IMR-90 (cell line): ENCODE results near the gene PDXK. TPM values are rescaled to one million over a fixed set of nuclear protein-coding genes. Genes with fewer than 3 reads are reported as not detected.

ENCODE experiments used
- ATAC-seq: fragments of 200-7000 bp; cut with Tn5 transposase; 2 replicates; pipeline ENCODE4 v1.9.1; 2020; ENCODE audit warnings: low read depth, mild to moderate bottlenecking, moderate library complexity
- BruUV-seq: library from RNA; stranded (reverse); fragments of 400-500 nt; replicated peaks from 2 replicates; lab custom pipeline; 2021; lab: Mats Ljungman, UMichigan
- CTCF ChIA-PET: fragments of 300-600 bp; formaldehyde crosslinking; extraction: SDS; loops from one replicate; lab custom pipeline; 2021; ENCODE audit warnings: antibody characterized with exemption; lab: Yijun Ruan, JAX
- POLR2A ChIA-PET: fragments of 300-600 bp; sonication (Branson Sonifier 250); formaldehyde crosslinking; loops from one replicate; lab custom pipeline; 2022; ENCODE audit warnings: antibody characterized with exemption; ENCODE audit not compliant: unreplicated experiment; lab: Charles Lee
- DNase-seq: peaks from one replicate; pipeline ENCODE4 v3.0.0; 2013
- H2AFZ ChIP-seq: replicated peaks from 2 replicates; pipeline ENCODE3; 2013; ENCODE audit warnings: low read length, mild to moderate bottlenecking; ENCODE audit not compliant: poor library complexity
- H2AK5ac ChIP-seq: 2 replicates; pipeline ENCODE4 v1.6.1; 2013; ENCODE audit warnings: low read depth, low read length, inconsistent platforms
- H2AK9ac ChIP-seq: replicated peaks from 2 replicates; pipeline ENCODE3; 2013; ENCODE audit warnings: mild to moderate bottlenecking, low read depth, low read length, moderate library complexity; ENCODE audit not compliant: poor library complexity
- H2BK120ac ChIP-seq: 2 replicates; pipeline ENCODE4 v1.6.1; 2013; ENCODE audit warnings: low read depth, low read length, inconsistent platforms
- H2BK15ac ChIP-seq: 3 replicates; pipeline ENCODE4 v1.6.1; 2013; ENCODE audit warnings: low read depth, low read length, inconsistent platforms
- H2BK20ac ChIP-seq: 2 replicates; pipeline ENCODE4 v1.6.1; 2013; ENCODE audit warnings: low read depth, mild to moderate bottlenecking, inconsistent platforms, low read length, moderate library complexity
- H2BK5ac ChIP-seq: 2 replicates; pipeline ENCODE4 v1.6.1; 2013; ENCODE audit warnings: mild to moderate bottlenecking, low read depth, low read length, inconsistent platforms; ENCODE audit not compliant: poor library complexity, severe bottlenecking
- H3K14ac ChIP-seq: replicated peaks from 2 replicates; pipeline ENCODE4 v1.6.1; 2013; ENCODE audit warnings: low read depth, low read length, inconsistent platforms
- H3K18ac ChIP-seq: 2 replicates; pipeline ENCODE4 v1.6.1; 2013; ENCODE audit warnings: low read depth, low read length, control low read depth
- H3K23ac ChIP-seq: 2 replicates; pipeline ENCODE4 v1.6.1; 2013; ENCODE audit warnings: low read depth, low read length, inconsistent platforms
- H3K27ac ChIP-seq: 2 replicates; pipeline ENCODE4 v1.5.1; 2013; ENCODE audit warnings: mild to moderate bottlenecking, control low read depth, low read length; ENCODE audit not compliant: insufficient read depth
- H3K27me3 ChIP-seq: 2 replicates; pipeline ENCODE4 v1.6.1; 2013; ENCODE audit warnings: low read length; ENCODE audit not compliant: control insufficient read depth, insufficient read depth
- H3K36me3 ChIP-seq: 2 replicates; pipeline ENCODE4 v1.6.1; 2013; ENCODE audit warnings: low read length, mixed read lengths; ENCODE audit not compliant: control insufficient read depth, insufficient read depth
- H3K4ac ChIP-seq: 2 replicates; pipeline ENCODE4 v1.6.1; 2013; ENCODE audit warnings: low read depth, low read length, inconsistent platforms
- H3K4me1 ChIP-seq: 2 replicates; pipeline ENCODE4 v1.6.1; 2013; ENCODE audit warnings: low read length, mixed read lengths; ENCODE audit not compliant: control insufficient read depth, insufficient read depth
- H3K4me2 ChIP-seq: 2 replicates; pipeline ENCODE4 v1.6.1; 2013; ENCODE audit warnings: low read depth, mild to moderate bottlenecking, control low read depth, low read length, moderate library complexity
- H3K4me3 ChIP-seq: 2 replicates; pipeline ENCODE4 v1.5.1; 2013; ENCODE audit warnings: low read depth, mild to moderate bottlenecking, control low read depth, low read length, moderate library complexity; ENCODE audit not compliant: insufficient read depth
- H3K56ac ChIP-seq: 2 replicates; pipeline ENCODE4 v1.6.1; 2013; ENCODE audit warnings: low read length, inconsistent platforms; ENCODE audit not compliant: insufficient read depth; ENCODE audit errors: extremely low read depth
- H3K79me1 ChIP-seq, 2 experiments: 2 replicates each; pipeline ENCODE4 v1.6.1; 2013; ENCODE audit warnings: low read length in 2 of 2, inconsistent platforms in 1 of 2, low read depth in 1 of 2
- H3K9ac ChIP-seq: 2 replicates; pipeline ENCODE4 v1.6.1; 2013; ENCODE audit warnings: low read depth, low read length, control low read depth
- H3K9me1 ChIP-seq: 2 replicates; pipeline ENCODE4 v1.6.1; 2013; ENCODE audit warnings: low read length, inconsistent platforms; ENCODE audit not compliant: insufficient read depth
- H3K9me3 ChIP-seq: 2 replicates; pipeline ENCODE4 v1.6.1; 2013; ENCODE audit warnings: low read length; ENCODE audit not compliant: control insufficient read depth, insufficient read depth
- H4K20me1 ChIP-seq: 2 replicates; pipeline ENCODE4 v1.6.1; 2013; ENCODE audit warnings: low read length, inconsistent platforms; ENCODE audit not compliant: insufficient read depth
- H4K5ac ChIP-seq: 2 replicates; pipeline ENCODE4 v1.6.1; 2013; ENCODE audit warnings: mild to moderate bottlenecking, low read depth, low read length, control low read depth
- H4K8ac ChIP-seq, 2 experiments: 2 replicates each; pipeline ENCODE4 v1.6.1; 2013; ENCODE audit warnings: low read depth in 2 of 2, low read length in 2 of 2, control low read depth in 1 of 2, inconsistent platforms in 1 of 2
- H4K91ac ChIP-seq: 2 replicates; pipeline ENCODE4 v1.6.1; 2013; ENCODE audit warnings: low read depth, low read length, inconsistent platforms; ENCODE audit not compliant: insufficient read depth
- BHLHE40 ChIP-seq: fragments of 150-350 bp; IDR thresholded peaks from 2 replicates; pipeline ENCODE4 v1.6.1; 2016; ENCODE audit warnings: mild to moderate bottlenecking, low read depth, low read length
- CEBPB ChIP-seq: IDR thresholded peaks from 2 replicates; pipeline ENCODE4 v1.6.1; 2012; ENCODE audit warnings: low read depth, low read length, improper control_type of control experiment
- CHD1 ChIP-seq: IDR thresholded peaks from 2 replicates; pipeline ENCODE4 v1.6.1; 2012; ENCODE audit warnings: low read depth, low read length, improper control_type of control experiment
- FOS ChIP-seq: fragments of 150-350 bp; IDR thresholded peaks from 2 replicates; pipeline ENCODE4 v1.6.1; 2016; ENCODE audit warnings: low read depth, low read length
- MAFK ChIP-seq: IDR thresholded peaks from 2 replicates; pipeline ENCODE4 v1.6.1; 2012; ENCODE audit warnings: low read depth, low read length, improper control_type of control experiment
- MAZ ChIP-seq: IDR thresholded peaks from 2 replicates; pipeline ENCODE4 v1.6.1; 2012; ENCODE audit warnings: low read depth, mild to moderate bottlenecking, low read length, improper control_type of control experiment, moderate library complexity, borderline replicate concordance
- MXI1 ChIP-seq: IDR thresholded peaks from 2 replicates; pipeline ENCODE4 v1.6.1; 2012; ENCODE audit warnings: low read depth, mild to moderate bottlenecking, low read length, moderate library complexity, borderline replicate concordance
- NFE2L2 ChIP-seq: fragments of 150-350 bp; IDR thresholded peaks from 2 replicates; pipeline ENCODE4 v1.6.1; 2016; ENCODE audit warnings: low read depth, mild to moderate bottlenecking, low read length
- POLR2A ChIP-seq: IDR thresholded peaks from 2 replicates; pipeline ENCODE4 v1.6.1; 2012; ENCODE audit warnings: mild to moderate bottlenecking, low read depth, low read length
- RAD21 ChIP-seq: IDR thresholded peaks from 2 replicates; pipeline ENCODE4 v1.6.1; 2012; ENCODE audit warnings: low read length, improper control_type of control experiment
- RCOR1 ChIP-seq: IDR thresholded peaks from 2 replicates; pipeline ENCODE4 v1.6.1; 2012; ENCODE audit warnings: mild to moderate bottlenecking, low read length, improper control_type of control experiment; ENCODE audit not compliant: insufficient replicate concordance
- RFX5 ChIP-seq: IDR thresholded peaks from 2 replicates; pipeline ENCODE4 v1.8.0; 2012; ENCODE audit warnings: low read depth, mild to moderate bottlenecking, low read length, moderate library complexity
- SMC3 ChIP-seq: fragments of 150-350 bp; IDR thresholded peaks from 2 replicates; pipeline ENCODE4 v1.6.1; 2016; ENCODE audit warnings: low read depth, mild to moderate bottlenecking, antibody characterized with exemption, low read length, moderate library complexity
- WGBS, 2 experiments: methylation state at CpG; one replicate each; pipeline versions ENCODE4 v1.1.5 to v1.1.7; 2013; ENCODE audit warnings: missing lambda C conversion rate in 2 of 2; ENCODE audit not compliant: insufficient read length in 1 of 2; ENCODE audit errors: extremely low coverage in 2 of 2; 5-methylcytosine and 5-hydroxymethylcytosine counted together
- dilution Hi-C: fragments of 300-500 bp; cut with HindIII; formaldehyde crosslinking; loops from one replicate; pipeline ENCODE4 v1.14.3; 2018; ENCODE audit warnings: low sequenced_read_pairs; ENCODE audit not compliant: unreplicated experiment
- in situ Hi-C: fragments of 300-500 bp; cut with MboI; formaldehyde crosslinking; loops from 3 replicates; pipeline ENCODE4 v1.14.3; 2019; ENCODE audit warnings: low sequenced_read_pairs, inconsistent platforms, mixed read lengths
- intact Hi-C: fragments of 100-400 bp; cut with micrococcal nuclease; formaldehyde crosslinking; loops from 2 replicates; pipeline ENCODE4 v1.10.0; 2022
- polyA plus RNA-seq, 3 experiments: library from polyadenylated mRNA; depleted of rRNA; stranded (reverse); fragments of >200 nt; gene quantifications; 2 replicates each; pipeline ENCODE4 v1.2.3, GENCODE V29; 2012; ENCODE audit warnings: low replicate concordance in 1 of 3
- total RNA-seq: library from RNA; depleted of rRNA; stranded (reverse); fragments of >200 nt; gene quantifications from 2 replicates; pipeline ENCODE4 v1.2.3, GENCODE V29; 2012
- TF ChIP-seq, protein P1 (sequence below): fragments of 150-350 bp; IDR thresholded peaks from 2 replicates; pipeline ENCODE4 v1.6.1; 2017; ENCODE audit warnings: mild to moderate bottlenecking, antibody characterized with exemption, low read length, low read depth
- TF ChIP-seq, protein P2 (sequence below): conservative IDR thresholded peaks from 2 replicates; pipeline ENCODE4 v1.5.1; 2012; ENCODE audit warnings: mild to moderate bottlenecking, low read depth, low read length, improper control_type of control experiment
- TF ChIP-seq, protein P3 (sequence below): fragments of 150-350 bp; IDR thresholded peaks from 2 replicates; pipeline ENCODE4 v1.6.1; 2016; ENCODE audit warnings: low read depth, mild to moderate bottlenecking, low read length, moderate library complexity, borderline replicate concordance

Gene PDXK
- total and polyA plus RNA-seq, 2 of the 4 experiments (the other 2 are of a cell fraction): 155 to 312 TPM

DNA sequence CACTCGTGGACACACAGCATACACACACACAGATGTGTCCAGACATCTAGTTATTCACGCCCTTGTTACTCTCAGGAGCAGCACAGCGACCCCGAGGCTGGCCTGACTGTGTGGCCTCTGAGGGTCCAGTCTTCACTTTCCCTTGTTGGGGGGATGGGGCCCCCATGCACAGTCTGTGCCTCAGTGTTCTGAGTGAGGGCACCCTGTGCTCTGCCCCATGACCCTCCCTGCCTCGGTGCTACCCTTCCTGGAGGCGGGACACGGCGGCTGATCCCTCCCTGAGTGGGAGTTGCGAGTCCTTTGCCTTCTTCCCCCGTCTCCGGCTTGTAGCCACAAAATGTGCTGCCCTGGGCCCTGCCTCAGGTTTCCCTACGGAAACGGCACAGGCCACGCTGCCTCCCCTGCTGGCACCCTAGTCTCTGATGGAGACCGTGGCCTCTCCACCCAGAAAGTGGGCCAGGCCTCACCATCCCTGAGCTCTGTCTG lies 48.6 kb downstream of the PDXK start:
- H3K18ac ChIP-seq: peak overlapping the region; percentile 75; the same call in 1 of the 2 replicates
- TF ChIP-seq SMC3 (no peak), MXI1 (no peak), RAD21 (no peak), BHLHE40 (no peak), RCOR1 (no peak), NFE2L2 (no peak), MAZ (no peak), RFX5 (no peak), POLR2A (no peak), MAFK (no peak), CEBPB (no peak), CHD1 (no peak), FOS (no peak)
- TF ChIP-seq, protein P1, sequence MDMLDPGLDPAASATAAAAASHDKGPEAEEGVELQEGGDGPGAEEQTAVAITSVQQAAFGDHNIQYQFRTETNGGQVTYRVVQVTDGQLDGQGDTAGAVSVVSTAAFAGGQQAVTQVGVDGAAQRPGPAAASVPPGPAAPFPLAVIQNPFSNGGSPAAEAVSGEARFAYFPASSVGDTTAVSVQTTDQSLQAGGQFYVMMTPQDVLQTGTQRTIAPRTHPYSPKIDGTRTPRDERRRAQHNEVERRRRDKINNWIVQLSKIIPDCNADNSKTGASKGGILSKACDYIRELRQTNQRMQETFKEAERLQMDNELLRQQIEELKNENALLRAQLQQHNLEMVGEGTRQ: no peak
- TF ChIP-seq, protein P2, sequence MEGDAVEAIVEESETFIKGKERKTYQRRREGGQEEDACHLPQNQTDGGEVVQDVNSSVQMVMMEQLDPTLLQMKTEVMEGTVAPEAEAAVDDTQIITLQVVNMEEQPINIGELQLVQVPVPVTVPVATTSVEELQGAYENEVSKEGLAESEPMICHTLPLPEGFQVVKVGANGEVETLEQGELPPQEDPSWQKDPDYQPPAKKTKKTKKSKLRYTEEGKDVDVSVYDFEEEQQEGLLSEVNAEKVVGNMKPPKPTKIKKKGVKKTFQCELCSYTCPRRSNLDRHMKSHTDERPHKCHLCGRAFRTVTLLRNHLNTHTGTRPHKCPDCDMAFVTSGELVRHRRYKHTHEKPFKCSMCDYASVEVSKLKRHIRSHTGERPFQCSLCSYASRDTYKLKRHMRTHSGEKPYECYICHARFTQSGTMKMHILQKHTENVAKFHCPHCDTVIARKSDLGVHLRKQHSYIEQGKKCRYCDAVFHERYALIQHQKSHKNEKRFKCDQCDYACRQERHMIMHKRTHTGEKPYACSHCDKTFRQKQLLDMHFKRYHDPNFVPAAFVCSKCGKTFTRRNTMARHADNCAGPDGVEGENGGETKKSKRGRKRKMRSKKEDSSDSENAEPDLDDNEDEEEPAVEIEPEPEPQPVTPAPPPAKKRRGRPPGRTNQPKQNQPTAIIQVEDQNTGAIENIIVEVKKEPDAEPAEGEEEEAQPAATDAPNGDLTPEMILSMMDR: no peak
- TF ChIP-seq, protein P3, sequence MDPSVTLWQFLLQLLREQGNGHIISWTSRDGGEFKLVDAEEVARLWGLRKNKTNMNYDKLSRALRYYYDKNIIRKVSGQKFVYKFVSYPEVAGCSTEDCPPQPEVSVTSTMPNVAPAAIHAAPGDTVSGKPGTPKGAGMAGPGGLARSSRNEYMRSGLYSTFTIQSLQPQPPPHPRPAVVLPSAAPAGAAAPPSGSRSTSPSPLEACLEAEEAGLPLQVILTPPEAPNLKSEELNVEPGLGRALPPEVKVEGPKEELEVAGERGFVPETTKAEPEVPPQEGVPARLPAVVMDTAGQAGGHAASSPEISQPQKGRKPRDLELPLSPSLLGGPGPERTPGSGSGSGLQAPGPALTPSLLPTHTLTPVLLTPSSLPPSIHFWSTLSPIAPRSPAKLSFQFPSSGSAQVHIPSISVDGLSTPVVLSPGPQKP: no peak
- DNase-seq: no peak
- H2BK120ac ChIP-seq: peak overlapping the region; percentile 59
- H2BK20ac ChIP-seq: peak overlapping the region; percentile 40; the same call in 1 of the 2 replicates
- peak overlapping the region; percentile 91 for H4K5ac ChIP-seq
- dilution Hi-C loops: no loop called here
- BruUV-seq: no TSS peak
- ATAC-seq: no peak
- H3K27me3 ChIP-seq: no peaks in the 10 kb centered on the region
- no peaks in the 10 kb centered on the region; a peak in 1 of 4 replicates for H3K79me1 ChIP-seq
- H4K20me1 ChIP-seq: no peaks in the 10 kb centered on the region
- no peak overlapping the region for H3K4me3 ChIP-seq
- H3K9ac ChIP-seq: peak overlapping the region; percentile 22; the same call in 1 of the 2 replicates
- peak overlapping the region; percentile 98 for H2AK9ac ChIP-seq
- H3K9me1 ChIP-seq: peaks cover 9% of the 10 kb centered on the region
- peak overlapping the region; percentile 68 for H2BK5ac ChIP-seq
- H3K9me3 ChIP-seq: peaks cover 3% of the 10 kb centered on the region; the same call in 1 of the 2 replicates
- H3K27ac ChIP-seq: peak overlapping the region; percentile 19; the same call in 1 of the 2 replicates
- in situ Hi-C loops: no loop called here
- intact Hi-C loops: no loop called here
- H2AFZ ChIP-seq: peak overlapping the region; percentile 76
- peaks cover 14% of the 10 kb centered on the region for H3K4me1 ChIP-seq
- H3K4ac ChIP-seq: peak overlapping the region; percentile 93
- peaks cover 7% of the 10 kb centered on the region for H3K36me3 ChIP-seq
- POLR2A ChIA-PET: no interaction called here
- peak overlapping the region; percentile 94 for H4K8ac ChIP-seq
- H3K56ac ChIP-seq: no peak overlapping the region
- H3K14ac ChIP-seq: peak overlapping the region; percentile 65
- H3K4me2 ChIP-seq: no peak overlapping the region
- H4K91ac ChIP-seq: peak overlapping the region; percentile 89
- H2BK15ac ChIP-seq: no peak overlapping the region; the same call in 2 of the 3 replicates
- peak overlapping the region; percentile 69; the same call in 1 of the 2 replicates for H3K23ac ChIP-seq
- CTCF ChIA-PET: no interaction called here
- peak overlapping the region; percentile 92 for H2AK5ac ChIP-seq
- WGBS, 2 experiments: 86% methylated on average over 8 of the region's 15 CpGs; no CpG with 5 or more reads in 1 of the 2 experiments
